ENCODE measurements around the gene COMMD9.

DNA sequence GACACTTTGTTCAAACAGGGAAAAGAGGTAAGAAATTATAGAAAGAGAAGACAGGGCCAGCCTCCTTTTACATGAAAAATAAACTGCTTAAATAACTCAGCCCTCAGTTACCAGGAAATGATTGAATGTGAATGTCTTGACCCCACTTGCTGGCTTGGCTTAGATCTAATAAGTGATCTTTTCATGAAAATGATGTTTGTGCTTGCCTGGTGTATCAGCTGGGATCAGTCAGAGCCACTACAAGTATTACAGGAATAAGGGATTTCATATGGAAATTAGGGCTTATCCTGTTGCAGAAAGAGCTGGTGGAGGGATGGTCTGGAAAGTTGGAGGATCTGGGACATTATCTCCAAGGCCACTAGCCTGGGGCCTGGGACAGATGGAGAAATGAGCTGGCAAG, 51.8 kb downstream of the COMMD9 start:
- TF ChIP-seq, protein P1, sequence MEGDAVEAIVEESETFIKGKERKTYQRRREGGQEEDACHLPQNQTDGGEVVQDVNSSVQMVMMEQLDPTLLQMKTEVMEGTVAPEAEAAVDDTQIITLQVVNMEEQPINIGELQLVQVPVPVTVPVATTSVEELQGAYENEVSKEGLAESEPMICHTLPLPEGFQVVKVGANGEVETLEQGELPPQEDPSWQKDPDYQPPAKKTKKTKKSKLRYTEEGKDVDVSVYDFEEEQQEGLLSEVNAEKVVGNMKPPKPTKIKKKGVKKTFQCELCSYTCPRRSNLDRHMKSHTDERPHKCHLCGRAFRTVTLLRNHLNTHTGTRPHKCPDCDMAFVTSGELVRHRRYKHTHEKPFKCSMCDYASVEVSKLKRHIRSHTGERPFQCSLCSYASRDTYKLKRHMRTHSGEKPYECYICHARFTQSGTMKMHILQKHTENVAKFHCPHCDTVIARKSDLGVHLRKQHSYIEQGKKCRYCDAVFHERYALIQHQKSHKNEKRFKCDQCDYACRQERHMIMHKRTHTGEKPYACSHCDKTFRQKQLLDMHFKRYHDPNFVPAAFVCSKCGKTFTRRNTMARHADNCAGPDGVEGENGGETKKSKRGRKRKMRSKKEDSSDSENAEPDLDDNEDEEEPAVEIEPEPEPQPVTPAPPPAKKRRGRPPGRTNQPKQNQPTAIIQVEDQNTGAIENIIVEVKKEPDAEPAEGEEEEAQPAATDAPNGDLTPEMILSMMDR (IDR thresholded peaks at IDR 0.05; ENCODE audit: control extremely low read depth in 1 of 3, insufficient read depth in 1 of 3, low read depth in 1 of 3, low read length in 3 of 3): no peak
- TF ChIP-seq CBX8 (IDR thresholded peaks at IDR 0.05; ENCODE audit: borderline replicate concordance, low read depth, low read length) (no peak), YY1 (IDR thresholded peaks at IDR 0.05; ENCODE audit: low read depth, low read length) (no peak), NRF1 (IDR thresholded peaks at IDR 0.05; ENCODE audit: low read depth, low read length) (no peak), CHD2 (IDR thresholded peaks at IDR 0.05; ENCODE audit: low read length) (no peak)

Data from H1 (cell line).